ENCODE results near the gene LRRC8A. TPM values are rescaled to one million over a fixed set of nuclear protein-coding genes. Genes with fewer than 3 reads are reported as not detected.

Gene LRRC8A
- total and polyA plus RNA-seq, 2 of the 4 experiments (the other 2 are of a cell fraction) = 42.8 to 60.9 TPM

GRCh38 chr9:128895556-128895955, 13.6 kb downstream of the LRRC8A start:
- intact Hi-C loops (cut with micrococcal nuclease) = no loop called here
- TF ChIP-seq BHLHE40 (IDR thresholded peaks at IDR 0.05; ENCODE audit: low read depth, low read length) (no peak), RFX5 (IDR thresholded peaks at IDR 0.05; ENCODE audit: low read depth, low read length) (no peak), CTCF (conservative IDR thresholded peaks at IDR 0.05; ENCODE audit: low read depth, low read length) (no peak), MAFK (IDR thresholded peaks at IDR 0.05; ENCODE audit: low read depth, low read length) (no peak), ELK1 (IDR thresholded peaks at IDR 0.05; ENCODE audit: borderline replicate concordance, low read depth, low read length) (no peak), NFE2L2 (IDR thresholded peaks at IDR 0.05; ENCODE audit: low read depth, low read length) (no peak), MXI1 (IDR thresholded peaks at IDR 0.05; ENCODE audit: borderline replicate concordance, low read depth, low read length) (no peak), MAZ (IDR thresholded peaks at IDR 0.05; ENCODE audit: borderline replicate concordance, low read depth, low read length) (no peak), CEBPB (IDR thresholded peaks at IDR 0.05; ENCODE audit: low read depth, low read length) (no peak), RAD21 (IDR thresholded peaks at IDR 0.05; ENCODE audit: low read length) (no peak), POLR2A (IDR thresholded peaks at IDR 0.05; ENCODE audit: low read depth, low read length) (no peak), FOS (IDR thresholded peaks at IDR 0.05; ENCODE audit: low read depth, low read length) (no peak), RCOR1 (IDR thresholded peaks at IDR 0.05; ENCODE audit: insufficient replicate concordance, low read length) (no peak), SMC3 (IDR thresholded peaks at IDR 0.05; ENCODE audit: low read depth, low read length) (no peak), CHD1 (IDR thresholded peaks at IDR 0.05; ENCODE audit: low read depth, low read length) (no peak)
- TF ChIP-seq, protein P1, sequence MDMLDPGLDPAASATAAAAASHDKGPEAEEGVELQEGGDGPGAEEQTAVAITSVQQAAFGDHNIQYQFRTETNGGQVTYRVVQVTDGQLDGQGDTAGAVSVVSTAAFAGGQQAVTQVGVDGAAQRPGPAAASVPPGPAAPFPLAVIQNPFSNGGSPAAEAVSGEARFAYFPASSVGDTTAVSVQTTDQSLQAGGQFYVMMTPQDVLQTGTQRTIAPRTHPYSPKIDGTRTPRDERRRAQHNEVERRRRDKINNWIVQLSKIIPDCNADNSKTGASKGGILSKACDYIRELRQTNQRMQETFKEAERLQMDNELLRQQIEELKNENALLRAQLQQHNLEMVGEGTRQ (IDR thresholded peaks at IDR 0.05; ENCODE audit: low read depth, low read length) = no peak
- H2AFZ ChIP-seq (replicated peaks; ENCODE audit: low read length, poor library complexity) = no peak overlapping the region
- WGBS, 2 experiments (ENCODE audit: extremely low coverage in 2 of 2, insufficient read length in 1 of 2) = no CpG with 5 or more reads among the region's 4 CpGs
- dilution Hi-C loops (cut with HindIII; ENCODE audit: low sequenced_read_pairs, unreplicated experiment) = no loop called here
- no peak overlapping the region for H4K91ac ChIP-seq (ENCODE audit: insufficient read depth, low read depth, low read length)
- H2AK5ac ChIP-seq (ENCODE audit: low read depth, low read length) = no peak overlapping the region
- peaks cover 9% of the 10 kb centered on the region for H4K20me1 ChIP-seq (ENCODE audit: insufficient read depth, low read length)
- H3K36me3 ChIP-seq (ENCODE audit: control insufficient read depth, insufficient read depth, low read length) = peaks cover 35% of the 10 kb centered on the region
- no peak overlapping the region for H3K9ac ChIP-seq (ENCODE audit: low read depth, low read length)
- CTCF ChIA-PET = no interaction called here
- H4K8ac ChIP-seq (ENCODE audit: low read depth in 2 of 2, low read length in 2 of 2) = no peak overlapping the region
- H3K4ac ChIP-seq (ENCODE audit: low read depth, low read length) = no peak overlapping the region
- H3K9me1 ChIP-seq (ENCODE audit: insufficient read depth, low read length) = peaks cover 34% of the 10 kb centered on the region
- peaks cover 21% of the 10 kb centered on the region for H3K4me1 ChIP-seq (ENCODE audit: control insufficient read depth, insufficient read depth, low read length)
- BruUV-seq (replicated peaks) = no TSS peak
- H2BK120ac ChIP-seq (ENCODE audit: low read depth, low read length) = no peak overlapping the region
- ATAC-seq (ENCODE audit: low read depth) = no peak
- no peak overlapping the region for H2AK9ac ChIP-seq (replicated peaks; ENCODE audit: low read depth, low read length, poor library complexity)
- no peak overlapping the region for H3K56ac ChIP-seq (ENCODE audit: extremely low read depth, insufficient read depth, low read length)
- peaks cover 34 to 79% of the 10 kb centered on the region in 2 experiments for H3K79me1 ChIP-seq (ENCODE audit: low read depth in 1 of 2, low read length in 2 of 2)
- no peak for DNase-seq
- no peaks in the 10 kb centered on the region for H3K9me3 ChIP-seq (ENCODE audit: control insufficient read depth, insufficient read depth, low read length)
- no peak overlapping the region for H3K27ac ChIP-seq (ENCODE audit: insufficient read depth, low read length)
- no peak overlapping the region for H2BK15ac ChIP-seq (ENCODE audit: low read depth, low read length)
- no peaks in the 10 kb centered on the region for H3K27me3 ChIP-seq (ENCODE audit: control insufficient read depth, insufficient read depth, low read length)
- H3K23ac ChIP-seq (ENCODE audit: low read depth, low read length) = no peak overlapping the region
- no peak overlapping the region for H2BK20ac ChIP-seq (ENCODE audit: low read depth, low read length)
- H2BK5ac ChIP-seq (ENCODE audit: low read depth, low read length, poor library complexity, severe bottlenecking) = no peak overlapping the region
- in situ Hi-C loops (cut with MboI; ENCODE audit: low sequenced_read_pairs) = no loop called here
- H3K14ac ChIP-seq (replicated peaks; ENCODE audit: low read depth, low read length) = no peak overlapping the region
- H3K4me3 ChIP-seq (ENCODE audit: insufficient read depth, low read depth, low read length) = no peak overlapping the region
- POLR2A ChIA-PET (ENCODE audit: unreplicated experiment) = no interaction called here
- no peak overlapping the region for H4K5ac ChIP-seq (ENCODE audit: low read depth, low read length)
- H3K4me2 ChIP-seq (ENCODE audit: low read depth, low read length) = no peak overlapping the region
- no peak overlapping the region for H3K18ac ChIP-seq (ENCODE audit: low read depth, low read length)
